Bone marrow (tissue), 2 donors: ENCODE measurements around the gene STRADA.
A peak's percentile ranks its signal among the peaks of the same experiment; 100 is the strongest.
"Not testable (repeated sequence)": the region's sequence is repeated elsewhere in the genome, so short reads cannot be mapped to it uniquely, and the experiment has no call there.

ENCODE experiments used
- DNase-seq, 2 donors: peaks; one replicate each; lab custom pipeline; 2025; lab: John Stamatoyannopoulos, UW

Gene STRADA

GRCh38 chr17:63754046-63754445, 12.4 kb upstream of the STRADA start:
- no peak for DNase-seq

GRCh38 chr17:63753215-63753614, 11.6 kb upstream of the STRADA start:
- DNase-seq, result no peak

GRCh38 chr17:63752707-63753106, 11.1 kb upstream of the STRADA start:
- DNase-seq, result no peak

GRCh38 chr17:63751806-63752205, 10.2 kb upstream of the STRADA start:
- DNase-seq, result peak in 1 of 2 donors; percentile 79

- no peak for DNase-seq
These were observed 524 bp downstream of the STRADA start for GRCh38 chr17:63741143-63741407.

GRCh38 chr17:63740464-63741142, 996 bp downstream of the STRADA start:
- DNase-seq, result peak in 1 of 2 donors; percentile 21

- DNase-seq, result no peak
These were observed 5.9 kb downstream of the STRADA start for GRCh38 chr17:63735691-63736090.

- no peak for DNase-seq
These were observed 19.2 kb downstream of the STRADA start for GRCh38 chr17:63722403-63722802.

GRCh38 chr17:63720194-63720593, 21.4 kb downstream of the STRADA start:
- not testable (repeated sequence) for DNase-seq

GRCh38 chr17:63718988-63719387, 22.6 kb downstream of the STRADA start:
- no peak for DNase-seq

- no peak for DNase-seq
These were observed 25.2 kb downstream of the STRADA start for GRCh38 chr17:63716426-63716825.

- DNase-seq, result no peak
These were observed 26.9 kb downstream of the STRADA start for GRCh38 chr17:63714550-63715277.

GRCh38 chr17:63709110-63709509, 32.5 kb downstream of the STRADA start:
- DNase-seq, result no peak

GRCh38 chr17:63707151-63707550, 34.4 kb downstream of the STRADA start:
- DNase-seq, result no peak

GRCh38 chr17:63706336-63707082, 35.1 kb downstream of the STRADA start:
- no peak for DNase-seq

GRCh38 chr17:63705657-63706056, 35.9 kb downstream of the STRADA start:
- DNase-seq, result no peak

- no peak for DNase-seq
These were observed 36.8 kb downstream of the STRADA start for GRCh38 chr17:63704836-63705235.

- no peak for DNase-seq
These were observed 37.4 kb downstream of the STRADA start for GRCh38 chr17:63704259-63704576.

GRCh38 chr17:63703556-63704258, 37.9 kb downstream of the STRADA start:
- no peak for DNase-seq

- no peak for DNase-seq
These were observed 38.6 kb downstream of the STRADA start for GRCh38 chr17:63703029-63703428.

- no peak for DNase-seq
These were observed 38.9 kb downstream of the STRADA start for GRCh38 chr17:63702721-63703015.

- DNase-seq, result peak; percentile 30 to 64
These were observed 39.5 kb downstream of the STRADA start for GRCh38 chr17:63701868-63702720.
